Liver (tissue), 9 donors: ENCODE results near the gene ME2. TPM values are rescaled to one million over a fixed set of nuclear protein-coding genes. Genes with fewer than 3 reads are reported as not detected.

Source experiments
- DNase-seq: peaks from one replicate; pipeline ENCODE4 v3.0.0-alpha.2; 2017; ENCODE audit warnings: low spot score
- H3K27ac ChIP-seq, 2 donors: one replicate each; pipeline ENCODE4 v1.7.0; 2013; ENCODE audit warnings: inconsistent platforms in 2 of 2, low read length in 2 of 2, control low read depth in 1 of 2, low read depth in 1 of 2, mild to moderate bottlenecking in 1 of 2
- H3K27me3 ChIP-seq, 4 donors: one replicate each; pipeline versions ENCODE4 v1.6.1 to v1.7.0; 2013; ENCODE audit warnings: low read length in 3 of 4, inconsistent platforms in 1 of 4, mild to moderate bottlenecking in 1 of 4, moderate library complexity in 1 of 4; ENCODE audit not compliant: control insufficient read depth in 4 of 4, insufficient read depth in 4 of 4
- H3K36me3 ChIP-seq, 4 donors: one replicate each; pipeline versions ENCODE4 v1.6.1 to v1.7.0; 2013; ENCODE audit warnings: low read length in 3 of 4, mild to moderate bottlenecking in 3 of 4, low read depth in 1 of 4, moderate library complexity in 1 of 4; ENCODE audit not compliant: control insufficient read depth in 4 of 4, insufficient read depth in 3 of 4
- H3K4me1 ChIP-seq, 4 donors: one replicate each; pipeline versions ENCODE4 v1.6.1 to v1.7.0; 2013; ENCODE audit warnings: low read length in 3 of 4, mild to moderate bottlenecking in 3 of 4, moderate library complexity in 1 of 4; ENCODE audit not compliant: control insufficient read depth in 4 of 4, insufficient read depth in 4 of 4
- H3K4me3 ChIP-seq, 3 donors: one replicate each; pipeline versions ENCODE4 v1.6.1 to v1.7.0; 2013; ENCODE audit warnings: low read length in 3 of 3, control low read depth in 1 of 3, low read depth in 1 of 3, mild to moderate bottlenecking in 1 of 3
- H3K9ac ChIP-seq, 2 donors: one replicate each; pipeline ENCODE4 v1.7.0; 2013; ENCODE audit warnings: low read length in 2 of 2, mild to moderate bottlenecking in 2 of 2, moderate library complexity in 2 of 2, control low read depth in 1 of 2, low read depth in 1 of 2
- H3K9me3 ChIP-seq, 4 donors: one replicate each; pipeline versions ENCODE4 v1.6.1 to v1.7.0; 2013; ENCODE audit warnings: low read length in 3 of 4; ENCODE audit not compliant: control insufficient read depth in 4 of 4
- ATF3 ChIP-seq: IDR thresholded peaks from 2 replicates; pipeline ENCODE4 v1.6.1; 2016; ENCODE audit warnings: antibody characterized with exemption
- EGR1 ChIP-seq, 2 donors: IDR thresholded peaks; 2 replicates each; pipeline ENCODE4 v1.6.1; 2016 to 2018; ENCODE audit warnings: antibody characterized with exemption in 2 of 2, low read depth in 2 of 2
- FOXA1 ChIP-seq: IDR thresholded peaks from 2 replicates; pipeline ENCODE4 v1.6.1; 2016; ENCODE audit warnings: antibody characterized with exemption
- FOXA2 ChIP-seq: IDR thresholded peaks from 2 replicates; pipeline ENCODE4 v1.6.1; 2016; ENCODE audit warnings: antibody characterized with exemption
- GABPA ChIP-seq, 2 donors: IDR thresholded peaks in 1 of 2; conservative IDR thresholded peaks in 1 of 2; 2 replicates each; pipeline ENCODE4 v1.6.1; 2016; ENCODE audit warnings: antibody characterized with exemption in 2 of 2, mild to moderate bottlenecking in 1 of 2, moderate library complexity in 1 of 2
- HNF4A ChIP-seq, 2 donors: conservative IDR thresholded peaks; 2 replicates each; pipeline ENCODE4 v1.6.1; 2016; ENCODE audit warnings: antibody characterized with exemption in 2 of 2, mild to moderate bottlenecking in 2 of 2
- HNF4G ChIP-seq: IDR thresholded peaks from 2 replicates; pipeline ENCODE4 v1.6.1; 2016; ENCODE audit warnings: antibody characterized with exemption
- JUND ChIP-seq, 2 donors: IDR thresholded peaks; 2 replicates each; pipeline ENCODE4 v1.6.1; 2016; ENCODE audit warnings: antibody characterized with exemption in 2 of 2
- MAX ChIP-seq: IDR thresholded peaks from 2 replicates; pipeline ENCODE4 v1.6.1; 2016; ENCODE audit warnings: antibody characterized with exemption
- NR2F2 ChIP-seq: IDR thresholded peaks from 2 replicates; pipeline ENCODE4 v1.6.1; 2016; ENCODE audit warnings: antibody characterized with exemption
- RAD21 ChIP-seq, 2 donors: IDR thresholded peaks; 2 replicates each; pipeline ENCODE4 v1.6.1; 2016; ENCODE audit warnings: antibody characterized with exemption in 2 of 2, mild to moderate bottlenecking in 2 of 2
- REST ChIP-seq: IDR thresholded peaks from 2 replicates; pipeline ENCODE4 v1.6.1; 2016; ENCODE audit warnings: antibody characterized with exemption, mild to moderate bottlenecking
- RXRA ChIP-seq, 2 donors: IDR thresholded peaks; 2 replicates each; pipeline ENCODE4 v1.6.1; 2017 to 2018; ENCODE audit warnings: antibody characterized with exemption in 2 of 2, mild to moderate bottlenecking in 1 of 2
- SP1 ChIP-seq: IDR thresholded peaks from 2 replicates; pipeline ENCODE4 v1.6.1; 2018; ENCODE audit warnings: antibody characterized with exemption, mild to moderate bottlenecking
- TAF1 ChIP-seq: conservative IDR thresholded peaks from 2 replicates; pipeline ENCODE4 v1.6.1; 2016; ENCODE audit warnings: antibody characterized with exemption, mild to moderate bottlenecking
- ZBTB33 ChIP-seq: IDR thresholded peaks from 2 replicates; pipeline ENCODE4 v1.6.1; 2016; ENCODE audit warnings: antibody characterized with exemption
- WGBS: extraction: QIAGEN DNeasy Blood & Tissue Kit; methylation state at CpG from one replicate; pipeline ENCODE4 v1.1.7; 2013; 5-methylcytosine and 5-hydroxymethylcytosine counted together
- polyA plus RNA-seq, 2 donors: library from polyadenylated mRNA; stranded (reverse) in 1 of 2; unstranded in 1 of 2; fragments of 200-250 nt in 1 of 2; fragments of >200 nt in 1 of 2; fragmentation: Nextera tagmentation in 1 of 2; extraction: Ambion mirVana in 1 of 2; gene quantifications; one replicate each; pipeline versions ENCODE4 v1.2.1 to v1.2.3, GENCODE V29; 2013 to 2015
- total RNA-seq, 2 donors: library from RNA; depleted of rRNA; stranded (reverse); fragments of >200 nt; gene quantifications; one replicate each; pipeline ENCODE4 v1.2.3, GENCODE V29; 2014
- donor health status: healthy.
- donor health status: healthy.
- donor health status: healthy.
- donor health status: healthy.
- donor health status: healthy.

Gene ME2
- total and polyA plus RNA-seq, 4 donors: 9.0 to 33.8 (median 16.1) TPM

GRCh38 chr18:50896093-50896492 lies 17.2 kb downstream of the ME2 start:
- DNase-seq: no peak
- Histone ChIP-seq H3K27me3 (no peaks in the 10 kb centered on the region), H3K27ac (no peak overlapping the region), H3K9me3 (no peaks in the 10 kb centered on the region), H3K4me1 (no peaks in the 10 kb centered on the region), H3K4me3 (no peak overlapping the region), H3K9ac (no peak overlapping the region), H3K36me3 (peaks cover 0 to 3% (median 0%) of the 10 kb centered on the region in 4 donors)
- 95% methylated on average over 1 of the region's 1 CpG for WGBS
- TF ChIP-seq MAX (no peak), FOXA2 (no peak), REST (no peak), SP1 (no peak), FOXA1 (no peak), HNF4G (no peak), TAF1 (no peak), RXRA (IDR thresholded peaks at IDR 0.05) (peak in 1 of 2 donors; percentile 43), RAD21 (IDR thresholded peaks at IDR 0.05) (no peak), GABPA (IDR thresholded peaks at IDR 0.05 in 1 of 2, conservative IDR thresholded peaks at IDR 0.05 in 1 of 2) (no peak), JUND (IDR thresholded peaks at IDR 0.05) (no peak), ZBTB33 (no peak), HNF4A (conservative IDR thresholded peaks at IDR 0.05) (peak; percentile 36 to 52), NR2F2 (no peak), ATF3 (no peak)

GRCh38 chr18:50898919-50899318 lies 20.0 kb downstream of the ME2 start:
- no peak overlapping the region for H3K4me3 ChIP-seq
- no peaks in the 10 kb centered on the region for H3K9me3 ChIP-seq
- DNase-seq: no peak
- 100% methylated on average over 2 of the region's 2 CpGs for WGBS
- no peak overlapping the region for H3K9ac ChIP-seq
- no peak for TF ChIP-seq EGR1 (IDR thresholded peaks at IDR 0.05; ENCODE audit: low read depth in 2 of 2)
- no peak for TF ChIP-seq NR2F2
- no peak for TF ChIP-seq HNF4A (conservative IDR thresholded peaks at IDR 0.05)
- no peaks in the 10 kb centered on the region for H3K27me3 ChIP-seq
- H3K4me1 ChIP-seq: peaks cover 0 to 3% (median under 1%) of the 10 kb centered on the region in 4 donors
- peaks cover 0 to 3% (median 0%) of the 10 kb centered on the region in 4 donors for H3K36me3 ChIP-seq
- no peak overlapping the region for H3K27ac ChIP-seq
